Measurements from ENCODE around the gene RABGGTA. TPM values are rescaled to one million over a fixed set of nuclear protein-coding genes. Genes with fewer than 3 reads are reported as not detected.

The RABGGTA gene
- total RNA-seq, 1 donor from 2014 or later: 70.5 TPM

DNA sequence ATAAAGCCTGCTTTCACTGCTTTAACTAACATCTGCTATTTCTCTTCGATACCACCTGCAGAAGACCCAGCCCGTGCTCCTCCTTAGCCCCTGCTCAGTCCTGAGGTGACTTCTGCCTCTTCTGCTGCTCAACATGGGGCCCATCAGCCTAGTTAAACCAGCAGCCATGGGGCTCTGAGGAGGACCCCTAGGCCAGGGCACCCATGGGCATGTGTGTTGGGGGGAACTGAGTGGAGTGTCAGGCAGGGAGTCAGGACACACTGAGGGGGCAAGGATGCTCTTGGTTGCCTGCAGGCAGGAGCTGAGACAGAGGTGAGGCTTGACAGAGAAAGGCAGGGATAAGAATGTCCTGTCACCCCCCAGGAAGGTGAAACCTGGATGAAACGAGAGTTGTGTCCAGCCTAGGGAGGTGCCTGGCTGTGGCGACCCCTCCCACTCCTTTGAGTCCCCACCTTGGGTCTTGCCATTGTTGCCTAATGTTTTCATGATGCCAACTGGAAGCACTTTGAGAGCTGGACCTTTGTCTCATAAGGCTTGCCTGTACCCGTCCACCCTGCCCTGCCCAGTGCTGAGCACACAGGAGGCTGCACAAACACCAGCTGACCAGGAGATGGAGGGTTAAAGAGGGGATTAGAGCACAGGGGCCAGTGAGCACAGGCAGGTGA, 12.5 kb upstream of the RABGGTA start:
- intact Hi-C loops (cut with micrococcal nuclease): no loop called here
- H3K9me3 Mint-ChIP-seq: no peaks in the 10 kb centered on the region
- no peak overlapping the region for H3K4me3 Mint-ChIP-seq
- no peak for DNase-seq
- no peaks in the 10 kb centered on the region for H3K27me3 Mint-ChIP-seq
- H3K4me1 Mint-ChIP-seq: peaks cover 44% of the 10 kb centered on the region
- no peak for ATAC-seq (ENCODE audit: low read depth)
- H3K36me3 Mint-ChIP-seq (ENCODE audit: low read depth): peaks cover 2% of the 10 kb centered on the region
- no peak overlapping the region for H3K27ac Mint-ChIP-seq
- POLR2A ChIA-PET: interaction anchor here (2.3 kb wide), 1 partner anchor 41 kb away, joined by 8 read pairs; the partner anchor contains the start of gene TINF2
- CTCF ChIA-PET: interaction anchor here (0.9 to 5.4 kb wide), 2 partner anchors 12 to 25 kb away, joined by 3 to 31 read pairs; partner anchors contain the start of genes CIDEB, LTB4R, LTB4R2 and RABGGTA
- TF ChIP-seq, protein P1, sequence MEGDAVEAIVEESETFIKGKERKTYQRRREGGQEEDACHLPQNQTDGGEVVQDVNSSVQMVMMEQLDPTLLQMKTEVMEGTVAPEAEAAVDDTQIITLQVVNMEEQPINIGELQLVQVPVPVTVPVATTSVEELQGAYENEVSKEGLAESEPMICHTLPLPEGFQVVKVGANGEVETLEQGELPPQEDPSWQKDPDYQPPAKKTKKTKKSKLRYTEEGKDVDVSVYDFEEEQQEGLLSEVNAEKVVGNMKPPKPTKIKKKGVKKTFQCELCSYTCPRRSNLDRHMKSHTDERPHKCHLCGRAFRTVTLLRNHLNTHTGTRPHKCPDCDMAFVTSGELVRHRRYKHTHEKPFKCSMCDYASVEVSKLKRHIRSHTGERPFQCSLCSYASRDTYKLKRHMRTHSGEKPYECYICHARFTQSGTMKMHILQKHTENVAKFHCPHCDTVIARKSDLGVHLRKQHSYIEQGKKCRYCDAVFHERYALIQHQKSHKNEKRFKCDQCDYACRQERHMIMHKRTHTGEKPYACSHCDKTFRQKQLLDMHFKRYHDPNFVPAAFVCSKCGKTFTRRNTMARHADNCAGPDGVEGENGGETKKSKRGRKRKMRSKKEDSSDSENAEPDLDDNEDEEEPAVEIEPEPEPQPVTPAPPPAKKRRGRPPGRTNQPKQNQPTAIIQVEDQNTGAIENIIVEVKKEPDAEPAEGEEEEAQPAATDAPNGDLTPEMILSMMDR (IDR thresholded peaks at IDR 0.05): no peak

DNA sequence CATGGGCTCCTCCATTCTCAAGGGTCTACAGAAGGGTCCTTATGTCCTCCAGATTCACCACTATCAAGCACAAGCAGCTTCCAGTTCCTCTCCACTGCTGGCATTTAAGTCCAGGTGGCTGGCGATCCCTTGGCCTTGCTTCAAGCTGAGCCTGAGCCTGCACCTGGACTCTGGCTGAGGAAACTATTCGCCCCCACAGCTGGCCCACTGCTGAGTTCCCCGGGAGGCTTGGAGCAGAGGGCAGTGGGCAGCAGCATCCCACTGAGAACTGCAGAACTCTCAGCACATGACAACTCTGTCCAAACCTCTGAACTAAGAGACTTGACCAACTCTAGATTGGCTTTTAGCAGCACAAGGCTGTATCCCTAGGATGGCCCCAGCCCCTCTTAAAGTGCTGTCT, 11.3 kb upstream of the RABGGTA start:
- no peaks in the 10 kb centered on the region for H3K27me3 Mint-ChIP-seq
- CTCF ChIA-PET: interaction anchor here (0.8 to 5.4 kb wide), 5 partner anchors 11 to 27 kb away, joined by 3 to 31 read pairs (median 3); partner anchors contain the start of genes CIDEB, LTB4R, LTB4R2 and RABGGTA

DNA sequence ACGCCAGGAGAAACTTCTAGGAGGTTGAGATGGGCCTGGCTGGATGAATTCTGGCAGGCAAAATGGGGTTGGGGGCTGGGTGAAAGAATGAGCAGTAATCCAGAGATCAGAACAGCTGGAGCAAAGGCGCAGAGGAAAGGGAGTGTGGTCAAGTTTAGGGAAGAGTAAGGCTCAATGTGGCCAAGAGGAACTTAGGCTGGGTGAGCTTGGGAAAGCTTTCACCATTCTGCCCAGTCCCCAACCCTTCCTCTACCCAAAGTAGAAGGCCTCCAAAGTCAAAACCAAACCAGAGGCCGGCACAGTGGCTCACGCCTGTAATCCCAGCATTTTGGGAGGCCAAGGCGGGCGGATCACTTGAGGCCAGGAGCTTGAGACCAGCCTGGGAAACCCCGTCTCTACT, 10.2 kb upstream of the RABGGTA start:
- ATAC-seq (ENCODE audit: low read depth): no peak
- POLR2A ChIA-PET: interaction anchor here (0.7 to 5.0 kb wide), 6 partner anchors 9 to 149 kb away, joined by 3 to 80 read pairs (median 30); partner anchors contain the start of genes KHNYN, MDP1, RABGGTA and TINF2
- H3K36me3 Mint-ChIP-seq (ENCODE audit: low read depth): no peaks in the 10 kb centered on the region
- no peak for DNase-seq
- TF ChIP-seq, protein P1 (IDR thresholded peaks at IDR 0.05): no peak
- CTCF ChIA-PET: interaction anchor here (1.4 to 5.4 kb wide), 4 partner anchors 10 to 52 kb away, joined by 3 to 31 read pairs (median 5); partner anchors contain the start of genes CIDEB, LTB4R, LTB4R2 and RABGGTA
- H3K9me3 Mint-ChIP-seq: no peaks in the 10 kb centered on the region
- H3K27ac Mint-ChIP-seq: peak overlapping the region; percentile 78
- H3K4me1 Mint-ChIP-seq: peaks cover 60% of the 10 kb centered on the region
- H3K27me3 Mint-ChIP-seq: no peaks in the 10 kb centered on the region
- peak overlapping the region; percentile 28 for H3K4me3 Mint-ChIP-seq
- intact Hi-C loops (cut with micrococcal nuclease): no loop called here

More for the DNA sequence above, 11.3 kb upstream of the RABGGTA start:
- Mint-ChIP-seq H3K27ac (no peak overlapping the region), H3K36me3 (ENCODE audit: low read depth) (no peaks in the 10 kb centered on the region), H3K4me3 (no peak overlapping the region), H3K9me3 (no peaks in the 10 kb centered on the region), H3K4me1 (peaks cover 52% of the 10 kb centered on the region)
- intact Hi-C loops (cut with micrococcal nuclease): no loop called here
- ATAC-seq (ENCODE audit: low read depth): no peak
- POLR2A ChIA-PET: interaction anchor here (0.7 to 3.9 kb wide), 5 partner anchors 12 to 148 kb away, joined by 3 to 53 read pairs (median 8); partner anchors contain the start of genes KHNYN, RABGGTA and TINF2
- no peak for DNase-seq
- TF ChIP-seq, protein P1 (IDR thresholded peaks at IDR 0.05): no peak

DNA sequence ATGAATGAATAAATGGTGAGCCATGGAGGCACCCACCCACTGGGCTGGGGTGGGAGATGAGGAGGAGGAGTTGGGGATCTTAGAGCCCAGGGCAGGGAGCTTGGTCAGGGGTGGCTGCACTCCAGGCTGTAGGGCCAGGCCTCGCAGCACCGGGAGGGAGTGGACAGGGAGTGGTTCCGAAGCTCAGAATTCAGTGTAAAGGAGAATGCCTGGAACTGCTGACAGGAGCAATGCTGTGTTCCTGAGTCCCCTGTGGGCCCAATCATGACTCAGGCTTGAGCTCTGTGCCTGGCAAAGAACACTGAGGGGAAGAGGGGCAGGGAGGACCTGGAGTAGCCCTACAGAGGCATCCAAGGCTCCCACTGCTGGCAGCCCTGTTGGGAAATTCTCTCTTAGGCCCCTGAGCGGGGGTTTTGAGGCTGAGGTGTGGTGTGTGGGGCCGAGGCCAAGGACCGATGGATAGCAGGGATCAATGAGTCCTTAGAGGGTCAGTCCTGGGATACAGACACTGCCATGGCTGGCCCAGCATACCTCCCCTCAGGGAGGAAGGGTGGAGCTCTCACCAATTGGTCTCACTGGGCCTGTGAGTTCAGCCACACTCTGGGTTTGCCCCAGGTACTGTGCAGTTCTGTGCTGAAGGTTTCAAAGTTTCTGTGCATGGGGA, 9.5 kb upstream of the RABGGTA start:
- ATAC-seq (ENCODE audit: low read depth) (no peak), DNase-seq (no peak)
- Mint-ChIP-seq H3K4me3 (no peak overlapping the region), H3K27ac (peak overlapping the region; percentile 90), H3K27me3 (no peaks in the 10 kb centered on the region), H3K9me3 (no peaks in the 10 kb centered on the region), H3K4me1 (peaks cover 63% of the 10 kb centered on the region), H3K36me3 (ENCODE audit: low read depth) (no peaks in the 10 kb centered on the region)
- CTCF ChIA-PET: interaction anchor here (0.8 to 6.3 kb wide), 10 partner anchors 9 to 71 kb away, joined by 3 to 64 read pairs (median 8); partner anchors contain the start of genes CIDEB, DHRS1, LTB4R and LTB4R2
- intact Hi-C loops (cut with micrococcal nuclease): no loop called here
- POLR2A ChIA-PET: interaction anchor here (1.0 to 5.0 kb wide), 9 partner anchors 10 to 150 kb away, joined by 3 to 80 read pairs (median 8); partner anchors contain the start of genes DHRS1, KHNYN, MDP1 and NOP9
- TF ChIP-seq, protein P1 (IDR thresholded peaks at IDR 0.05): no peak

All from activated B cell treated with CpG ODN at 0.5 μM for 24 hours (primary cell).